Tongue (tissue), 2 donors: ENCODE data around the gene SLC35F1. TPM values are rescaled to one million over a fixed set of nuclear protein-coding genes. Genes with fewer than 3 reads are reported as not detected.

Source experiments
- DNase-seq: peaks from one replicate; pipeline ENCODE4 v3.0.0-alpha.2; 2015
- total RNA-seq: library from RNA; depleted of rRNA; stranded (reverse); fragments of >200 nt; gene quantifications from one replicate; pipeline ENCODE4 v1.2.3, GENCODE V29; 2014

SLC35F1 gene
- total RNA-seq, 1 donor from 2014 or later = 6.3 TPM

GRCh38 chr6:118280210-118280609, 373.1 kb downstream of the SLC35F1 start:
- no peak for DNase-seq

- DNase-seq = no peak
Observed at GRCh38 chr6:118281291-118281690, 374.2 kb downstream of the SLC35F1 start.

DNA sequence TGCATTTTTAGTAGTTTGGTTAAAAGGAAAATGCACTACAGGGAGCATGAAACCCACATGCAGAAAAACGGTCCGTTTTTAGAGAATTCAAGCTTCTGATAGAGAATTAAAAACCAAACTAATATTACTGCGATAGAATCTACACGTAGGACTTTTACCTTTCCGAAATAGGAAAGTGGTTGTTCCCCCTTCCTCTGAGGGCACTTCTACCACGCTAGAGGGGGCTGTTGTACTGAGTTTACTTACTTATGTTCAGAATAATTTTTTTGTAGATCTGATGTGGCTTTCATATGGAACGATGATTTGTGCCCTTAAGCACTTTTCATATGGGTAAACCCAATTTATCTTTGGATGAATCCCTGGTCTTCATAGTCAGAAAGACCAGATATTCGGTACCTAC, 376.7 kb downstream of the SLC35F1 start:
- peak; percentile 84 for DNase-seq

GRCh38 chr6:118284736-118285360, 377.8 kb downstream of the SLC35F1 start:
- DNase-seq = peak; percentile 25

GRCh38 chr6:118285791-118286190, 378.7 kb downstream of the SLC35F1 start:
- DNase-seq = no peak

DNA sequence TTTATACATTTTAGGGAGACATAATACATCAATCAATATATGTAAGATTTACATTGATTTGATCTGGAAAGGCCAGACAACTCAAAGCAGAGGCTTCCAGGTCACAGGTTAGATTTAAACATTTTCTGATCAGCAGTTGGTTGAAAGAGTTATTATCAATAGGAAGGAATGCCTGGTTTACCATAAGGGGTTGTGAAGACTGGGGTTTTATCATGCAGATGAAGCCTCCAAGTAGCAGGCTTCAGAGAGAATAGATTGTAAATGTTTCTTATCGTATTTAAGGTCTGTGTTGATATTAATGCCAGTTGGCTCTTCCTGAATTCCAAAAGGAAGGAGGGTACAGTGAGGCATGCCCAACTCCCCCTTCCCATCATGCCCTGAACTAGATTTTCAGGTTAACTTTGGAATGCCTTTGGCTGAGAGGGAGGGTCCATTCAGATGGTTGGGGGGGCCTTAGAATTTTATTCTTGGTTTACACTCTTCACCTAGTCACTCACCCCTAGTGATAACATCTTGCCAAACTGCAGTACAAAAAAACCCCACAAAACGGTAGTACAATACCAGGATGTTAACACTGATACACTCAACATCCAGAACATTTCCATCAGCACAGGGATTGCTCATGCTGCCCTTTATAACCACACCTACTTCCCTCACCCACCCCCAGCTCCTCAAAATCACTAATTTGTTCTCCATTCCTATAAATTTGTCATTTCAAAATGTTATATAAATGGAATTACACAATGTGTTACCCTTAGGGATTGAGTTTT, 381.5 kb downstream of the SLC35F1 start:
- DNase-seq = no peak

DNA sequence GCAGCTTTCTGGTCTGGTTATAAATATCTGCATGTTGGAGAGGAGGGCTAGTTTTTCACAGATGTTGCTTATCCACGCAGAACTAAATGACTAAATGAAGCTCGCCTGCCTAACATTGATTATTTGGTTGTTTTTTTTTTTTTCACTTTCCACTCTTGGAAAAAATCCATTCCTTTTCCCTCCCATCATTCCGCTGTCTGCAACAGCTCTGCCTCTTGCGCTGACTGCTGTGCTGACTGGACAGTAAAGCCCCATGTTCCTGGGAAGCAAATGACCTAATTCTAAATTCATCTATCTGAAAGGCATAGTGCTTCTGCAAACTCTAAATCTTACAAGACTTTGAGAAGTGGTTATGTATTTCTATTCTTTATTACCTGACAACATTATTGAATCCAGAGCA, 385.5 kb downstream of the SLC35F1 start:
- DNase-seq = peak; percentile 32

DNA sequence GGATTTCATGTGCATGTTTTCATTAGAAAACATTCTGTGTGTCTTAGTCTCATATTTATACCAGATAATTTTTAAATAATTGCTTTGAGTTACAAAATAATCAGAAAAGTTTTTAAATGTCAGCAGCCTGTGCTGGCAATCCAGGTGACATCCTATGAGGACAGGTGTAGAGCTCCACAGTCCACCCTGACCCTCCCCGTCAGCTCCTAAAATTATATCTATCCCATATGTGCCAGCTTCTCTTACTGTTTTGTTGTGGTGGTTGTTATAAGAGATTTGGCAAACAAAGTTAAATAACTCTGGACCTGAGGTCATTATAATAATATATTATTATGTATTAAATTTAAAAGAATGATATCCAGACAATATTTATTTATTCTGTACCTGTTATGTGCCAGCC, 387.8 kb downstream of the SLC35F1 start:
- no peak for DNase-seq

DNA sequence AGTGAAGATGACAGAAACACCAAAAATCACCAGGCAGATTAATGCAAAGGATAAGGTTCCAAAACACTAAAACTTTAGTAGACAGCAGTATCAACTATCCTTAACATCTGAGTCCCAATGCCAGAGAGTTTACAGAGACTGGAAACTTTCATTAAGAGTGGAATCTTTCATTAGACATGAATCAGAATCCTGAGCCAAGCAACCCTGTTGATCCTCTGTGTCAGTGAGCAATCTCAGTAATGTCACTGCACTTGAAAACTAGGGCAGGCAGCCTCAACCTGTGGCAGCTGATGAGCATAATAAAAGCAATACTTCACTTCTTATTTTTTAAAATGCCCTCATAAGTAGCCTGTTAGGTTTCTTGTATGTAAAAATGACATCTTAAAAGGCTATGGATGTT, 388.3 kb downstream of the SLC35F1 start:
- no peak for DNase-seq

- no peak for DNase-seq
Observed at GRCh38 chr6:118296129-118296901, 389.3 kb downstream of the SLC35F1 start.

DNA sequence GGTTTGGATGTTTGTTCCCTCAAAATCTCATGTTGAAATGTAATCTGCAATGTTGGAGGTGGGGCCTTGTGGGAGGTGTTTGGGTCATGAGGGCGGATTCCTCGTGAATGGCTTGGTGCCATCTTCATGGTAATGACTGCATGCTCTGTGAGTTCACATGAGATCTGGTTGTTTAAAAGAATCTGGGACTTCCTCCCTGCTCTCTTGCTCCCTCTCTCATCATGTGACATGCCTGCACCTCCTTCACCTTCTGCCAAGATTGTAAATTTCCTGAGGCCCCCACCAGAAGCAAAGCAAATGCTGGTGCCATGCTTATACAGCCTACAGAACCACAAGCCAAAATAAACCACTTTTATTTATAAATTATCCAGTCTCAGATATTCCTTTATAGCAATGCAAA, 390.8 kb downstream of the SLC35F1 start:
- DNase-seq = no peak

GRCh38 chr6:118298476-118299427, 391.7 kb downstream of the SLC35F1 start:
- DNase-seq = no peak

- no peak for DNase-seq
Observed at GRCh38 chr6:118299457-118299856, 392.4 kb downstream of the SLC35F1 start.

DNA sequence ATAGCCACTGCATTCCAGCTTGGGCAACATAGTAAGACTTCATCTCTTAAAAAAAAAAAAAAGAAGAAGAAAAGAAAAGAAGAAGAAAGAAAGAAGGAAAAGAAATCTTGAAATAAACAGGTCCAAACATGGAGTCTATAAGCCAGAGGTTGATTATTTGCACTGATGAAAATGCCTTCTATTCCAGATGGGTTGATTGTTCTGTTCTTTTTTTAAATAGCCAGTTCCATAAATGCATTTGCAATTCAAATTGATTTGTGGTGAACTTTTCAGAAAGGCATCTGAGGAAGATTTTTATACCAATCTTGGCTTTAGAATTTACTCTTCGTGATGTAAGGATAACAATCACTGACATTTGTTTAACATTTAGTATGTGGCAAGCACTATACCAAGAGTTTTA, 397.3 kb downstream of the SLC35F1 start:
- DNase-seq = no peak

DNA sequence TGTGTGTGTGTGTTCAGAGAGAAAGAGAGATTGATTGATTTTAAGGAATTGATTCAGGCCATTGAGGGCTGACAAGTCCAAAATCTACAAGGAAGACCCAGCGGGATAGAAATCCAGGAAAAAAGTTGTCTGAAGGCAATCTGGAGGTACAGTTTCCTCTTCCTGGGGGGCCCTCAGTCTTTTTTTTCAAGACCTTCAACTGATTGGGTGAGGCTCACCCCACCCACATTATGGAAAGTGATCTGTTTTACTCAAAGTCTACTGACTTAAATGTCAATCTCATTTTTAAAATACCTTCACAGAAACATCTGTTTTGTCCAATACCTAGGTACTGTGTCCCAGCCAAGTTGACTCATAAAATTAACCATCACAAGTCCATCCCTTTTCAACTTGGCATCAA, 398.0 kb downstream of the SLC35F1 start:
- no peak for DNase-seq

GRCh38 chr6:118306392-118307238, 399.6 kb downstream of the SLC35F1 start:
- no peak for DNase-seq

- DNase-seq = no peak
Observed at GRCh38 chr6:118307581-118307980, 400.5 kb downstream of the SLC35F1 start.

- DNase-seq = no peak
Observed at GRCh38 chr6:118309337-118310093, 402.5 kb downstream of the SLC35F1 start.

DNA sequence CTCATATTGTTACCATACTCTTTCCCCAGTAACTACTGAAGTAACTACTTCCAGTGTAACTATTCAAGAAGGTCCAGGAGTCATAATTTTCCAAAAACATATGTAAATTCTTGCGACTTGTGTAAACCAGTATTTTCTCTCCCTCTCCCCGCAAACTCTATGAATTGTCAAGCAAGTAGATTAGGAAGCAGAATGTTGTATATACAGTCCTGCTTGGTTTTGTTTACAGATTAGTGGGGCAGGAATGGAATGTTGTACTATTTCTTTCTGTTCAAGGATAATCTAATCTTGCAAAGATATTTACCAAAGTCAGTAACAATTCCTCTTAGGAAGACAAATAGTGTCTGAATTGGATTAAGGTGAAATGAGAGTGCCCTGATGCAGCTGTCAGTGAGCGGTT, 406.1 kb downstream of the SLC35F1 start:
- no peak for DNase-seq

GRCh38 chr6:118313762-118314161, 406.7 kb downstream of the SLC35F1 start:
- DNase-seq = no peak
